Adrenal gland (tissue), 5 donors: ENCODE measurements around the gene CERS2.

ENCODE experiments used
- CTCF ChIP-seq, 6 experiments: fragments of 450-650 bp in 4 of 6; fragments of 200-600 bp in 2 of 6; sonication (generic) in 1 of 6; IDR thresholded peaks; 1 replicate in 5 of 6; 2 replicates in 1 of 6; pipeline versions ENCODE4 v1.5.1 to v1.8.0; 2016 to 2021; ENCODE audit warnings: antibody characterized with exemption in 6 of 6, mild to moderate bottlenecking in 2 of 6, moderate library complexity in 1 of 6
- POLR2A ChIP-seq, 2 donors: fragments of 450-650 bp; IDR thresholded peaks; one replicate each; pipeline ENCODE4 v1.6.1; 2017; ENCODE audit warnings: antibody characterized with exemption in 2 of 2, mild to moderate bottlenecking in 2 of 2, moderate library complexity in 1 of 2
- donor health status: DM: no; HTN: no; CAD: no.

DNA sequence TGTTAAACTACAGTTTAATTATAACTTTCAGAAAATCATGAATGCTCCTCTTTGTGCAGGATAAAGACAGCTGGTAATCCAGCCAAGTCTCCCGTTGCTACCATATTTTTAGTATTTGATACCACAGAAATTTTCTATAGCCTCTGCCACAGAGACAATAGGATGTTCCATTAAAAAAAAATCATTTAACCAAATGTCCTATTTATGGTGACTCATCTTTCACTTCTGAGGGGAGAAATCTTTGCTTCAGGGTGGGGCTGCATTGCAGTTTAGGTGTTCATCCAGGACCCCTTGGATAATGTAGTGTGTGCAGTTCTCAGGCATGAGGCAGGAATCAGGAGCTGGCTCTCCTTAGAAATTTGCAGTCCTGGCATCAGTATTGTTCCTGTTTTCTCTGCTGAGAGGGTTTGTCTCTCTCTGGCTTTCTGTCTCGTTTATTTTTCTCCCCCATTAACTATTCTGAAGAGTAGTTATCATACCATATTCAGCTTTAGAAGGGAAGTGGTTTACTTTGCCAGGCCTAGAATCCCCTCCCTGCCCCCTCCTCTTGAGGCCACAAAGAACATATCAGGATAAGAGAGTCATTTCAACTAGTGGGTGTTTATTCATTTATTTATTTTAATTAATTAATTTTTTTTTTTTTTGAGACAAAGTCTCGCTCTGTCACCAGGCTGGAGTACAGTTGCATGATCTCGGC, 36.7 kb upstream of the CERS2 start:
- no peak for TF ChIP-seq CTCF (IDR thresholded peaks at IDR 0.05)
- no peak for TF ChIP-seq POLR2A (IDR thresholded peaks at IDR 0.05)
